Subcutaneous abdominal adipose tissue (tissue), 5 donors: ENCODE measurements around the gene MCM7.

Source experiments
- H3K27ac ChIP-seq: one replicate; pipeline ENCODE4 v1.7.0; 2013; ENCODE audit warnings: low read depth, mild to moderate bottlenecking, inconsistent platforms, low read length, moderate library complexity
- H3K27me3 ChIP-seq, 5 donors: one replicate each; pipeline ENCODE4 v1.7.0; 2013; ENCODE audit warnings: low read length in 5 of 5, inconsistent platforms in 1 of 5; ENCODE audit not compliant: control insufficient read depth in 5 of 5, insufficient read depth in 4 of 5
- H3K36me3 ChIP-seq, 5 donors: one replicate each; pipeline ENCODE4 v1.7.0; 2013; ENCODE audit warnings: low read length in 5 of 5; ENCODE audit not compliant: control insufficient read depth in 5 of 5, insufficient read depth in 5 of 5
- H3K4me1 ChIP-seq, 5 donors: one replicate each; pipeline ENCODE4 v1.7.0; 2013; ENCODE audit warnings: low read length in 5 of 5, mild to moderate bottlenecking in 3 of 5, moderate library complexity in 1 of 5; ENCODE audit not compliant: control insufficient read depth in 5 of 5, insufficient read depth in 5 of 5
- H3K4me3 ChIP-seq, 5 donors: one replicate each; pipeline ENCODE4 v1.7.0; 2013; ENCODE audit warnings: low read length in 5 of 5, low read depth in 1 of 5
- H3K9ac ChIP-seq, 5 donors: one replicate each; pipeline ENCODE4 v1.7.0; 2013; ENCODE audit warnings: low read length in 5 of 5, mild to moderate bottlenecking in 4 of 5, moderate library complexity in 3 of 5
- H3K9me3 ChIP-seq, 5 donors: one replicate each; pipeline ENCODE4 v1.7.0; 2013; ENCODE audit warnings: low read length in 5 of 5; ENCODE audit not compliant: control insufficient read depth in 5 of 5
- donor health status: healthy.
- donor health status: healthy.
- donor health status: healthy.
- donor health status: healthy.
- donor health status: healthy.

MCM7 gene

DNA sequence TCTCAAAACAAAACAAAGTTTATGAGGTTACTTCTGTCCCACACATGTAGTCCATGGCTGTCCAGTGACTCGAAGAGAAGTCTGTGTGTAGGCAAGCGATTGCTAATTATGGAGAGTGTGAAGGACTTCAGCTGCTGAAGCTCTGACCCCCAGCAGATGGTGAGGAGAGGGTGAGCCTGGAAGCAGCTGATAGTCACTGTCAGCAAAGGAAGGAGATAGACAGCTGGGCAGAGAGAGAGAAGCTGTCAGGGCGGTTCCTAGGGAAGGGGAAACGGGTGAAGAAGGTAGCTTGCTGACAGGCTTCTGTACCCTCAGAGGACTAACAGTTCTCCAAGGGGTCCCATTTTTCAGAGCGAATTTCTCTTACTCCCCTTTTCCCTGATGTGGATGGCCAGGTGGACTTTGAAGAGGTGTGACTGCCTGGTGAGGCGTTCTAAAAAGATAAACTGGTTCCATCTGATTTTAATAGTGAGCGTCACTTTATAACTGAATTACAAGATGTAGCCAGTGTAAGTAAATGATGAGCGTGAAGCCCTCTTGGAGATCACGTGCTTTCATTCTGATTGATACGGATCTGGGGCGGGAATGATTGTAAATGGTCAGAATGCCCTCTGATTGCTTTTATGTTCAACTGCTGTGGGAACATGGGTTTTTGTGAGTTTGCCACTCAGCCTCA is 39.5 kb downstream of the MCM7 start:
- Histone ChIP-seq H3K9me3 (no peaks in the 10 kb centered on the region), H3K4me3 (no peak overlapping the region), H3K36me3 (peaks cover 8 to 75% (median 55%) of the 10 kb centered on the region in 5 donors), H3K27me3 (no peaks in the 10 kb centered on the region), H3K9ac (no peak overlapping the region), H3K27ac (no peak overlapping the region), H3K4me1 (peaks cover 0 to 11% (median 9%) of the 10 kb centered on the region in 5 donors)

- no peaks in the 10 kb centered on the region for H3K9me3 ChIP-seq
- peaks cover 8 to 66% (median 48%) of the 10 kb centered on the region in 5 donors for H3K36me3 ChIP-seq
These were observed 41.9 kb downstream of the MCM7 start for GRCh38 chr7:100059251-100059739.

GRCh38 chr7:100057006-100057405 is 44.2 kb downstream of the MCM7 start:
- Histone ChIP-seq H3K36me3 (peaks cover 3 to 52% (median 38%) of the 10 kb centered on the region in 5 donors), H3K27me3 (no peaks in the 10 kb centered on the region), H3K9ac (no peak overlapping the region), H3K4me1 (no peaks in the 10 kb centered on the region), H3K9me3 (no peaks in the 10 kb centered on the region), H3K4me3 (no peak overlapping the region), H3K27ac (no peak overlapping the region)

More at GRCh38 chr7:100059251-100059739, 41.9 kb downstream of the MCM7 start:
- Histone ChIP-seq H3K4me1 (no peaks in the 10 kb centered on the region), H3K27me3 (no peaks in the 10 kb centered on the region), H3K9ac (no peak overlapping the region), H3K4me3 (no peak overlapping the region), H3K27ac (no peak overlapping the region)

GRCh38 chr7:100053215-100053614 is 48.0 kb downstream of the MCM7 start:
- no peak overlapping the region for H3K27ac ChIP-seq
- peaks cover 3 to 18% (median 16%) of the 10 kb centered on the region in 5 donors for H3K36me3 ChIP-seq
- H3K27me3 ChIP-seq = no peaks in the 10 kb centered on the region
- H3K4me1 ChIP-seq = peaks cover 0 to 15% (median 11%) of the 10 kb centered on the region in 5 donors
- no peaks in the 10 kb centered on the region for H3K9me3 ChIP-seq
- no peak overlapping the region for H3K4me3 ChIP-seq
- H3K9ac ChIP-seq = no peak overlapping the region

DNA sequence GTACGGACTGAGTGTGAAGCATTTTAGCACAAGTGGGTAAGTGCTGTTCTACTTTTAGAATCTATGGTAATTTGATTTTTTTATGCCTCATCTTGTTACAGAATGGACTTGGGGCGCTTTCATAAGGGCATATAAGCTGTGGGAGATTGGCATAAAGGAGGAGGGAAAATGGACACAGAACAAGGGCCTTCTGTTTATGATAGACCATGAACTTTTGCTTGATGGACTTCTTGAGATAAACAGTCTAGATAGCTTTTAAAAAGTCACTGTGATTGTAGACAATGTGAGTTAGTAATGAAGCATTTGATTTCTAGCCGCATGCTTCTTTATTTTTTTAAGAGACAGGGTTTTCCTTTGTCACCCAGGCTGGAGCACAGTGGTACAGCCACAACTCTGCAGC is 49.6 kb downstream of the MCM7 start:
- H3K36me3 ChIP-seq = peaks cover 0 to 3% (median under 1%) of the 10 kb centered on the region in 5 donors
- no peak overlapping the region for H3K4me3 ChIP-seq
- H3K9me3 ChIP-seq = no peaks in the 10 kb centered on the region
- no peaks in the 10 kb centered on the region for H3K27me3 ChIP-seq
- H3K4me1 ChIP-seq = peaks cover 0 to 15% (median 11%) of the 10 kb centered on the region in 5 donors
- no peak overlapping the region for H3K9ac ChIP-seq
- no peak overlapping the region for H3K27ac ChIP-seq

DNA sequence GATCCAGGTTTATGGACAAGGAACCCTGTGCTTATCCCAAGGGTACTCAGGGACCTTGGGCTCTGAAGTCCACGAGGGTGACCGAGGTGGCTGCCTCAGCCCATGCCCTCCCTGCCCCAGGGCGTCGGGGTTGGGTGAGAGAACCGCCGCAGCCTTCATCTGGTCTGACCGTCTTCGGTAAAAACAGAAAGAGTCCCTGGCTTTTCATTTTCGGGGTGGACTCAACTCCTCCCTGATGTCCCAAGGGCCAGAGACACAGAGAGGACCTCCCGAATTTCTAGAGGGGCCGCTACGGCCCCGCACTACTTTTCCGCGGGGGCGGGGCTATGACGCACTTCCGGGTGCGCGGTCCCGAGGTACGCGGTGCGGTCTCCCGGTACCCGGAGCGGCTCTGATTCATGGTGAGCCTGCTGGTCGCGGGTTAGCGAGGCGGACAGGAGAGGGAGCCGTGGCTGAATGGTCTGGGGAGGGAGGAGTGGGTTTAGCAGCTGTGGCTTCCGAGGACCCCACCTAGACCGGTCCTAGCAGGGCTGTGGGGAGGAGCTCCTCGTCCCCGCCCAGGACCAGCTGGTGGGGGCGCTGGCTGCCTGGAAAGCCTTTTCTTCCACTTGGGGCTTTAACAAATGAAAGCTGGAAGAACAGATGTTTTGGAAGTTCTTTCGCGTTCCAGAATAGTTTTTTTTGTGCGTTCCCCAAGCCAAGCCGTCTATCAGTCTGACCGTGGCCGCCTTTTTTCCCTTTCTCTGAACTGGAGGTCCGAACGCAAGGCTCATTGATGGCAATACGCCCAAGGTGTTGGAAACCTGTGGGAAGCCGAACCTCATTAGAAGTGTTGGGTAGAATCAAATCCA is 51.5 kb downstream of the MCM7 start, which contains the start of gene ZSCAN21:
ZSCAN21 (plus strand) TSS at position 334 of the 851 bp plus-strand sequence. CDS start 7,233 bp downstream, outside the sequence.
- peak within 1 kb of the TSS; percentile 90 to 96 (median 93) for H3K4me3 ChIP-seq

DNA sequence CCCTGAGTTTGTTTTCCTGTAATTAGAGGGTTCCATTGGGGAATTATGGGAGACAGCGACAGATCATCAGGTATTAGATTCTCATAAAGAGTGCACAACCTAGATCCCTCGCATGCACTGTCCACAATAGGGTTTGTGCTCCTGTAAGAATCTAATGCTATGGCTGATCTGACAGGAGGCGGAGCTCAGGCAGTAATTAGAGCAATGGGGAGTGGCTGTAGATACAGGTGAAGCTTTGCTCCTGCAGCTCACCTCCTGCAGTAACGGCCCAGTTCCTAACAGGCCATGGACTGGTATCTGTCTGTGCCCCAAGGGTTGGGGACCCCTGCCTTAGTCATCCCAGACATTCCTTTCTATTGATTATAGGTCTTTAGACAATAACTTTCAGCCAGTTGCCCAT is 52.5 kb downstream of the MCM7 start:
- Histone ChIP-seq H3K4me3 (peak overlapping the region in 1 of 5 donors; percentile 90), H3K36me3 (peaks cover 0 to 3% (median 0%) of the 10 kb centered on the region in 5 donors), H3K4me1 (peaks cover 0 to 15% (median 11%) of the 10 kb centered on the region in 5 donors), H3K27me3 (no peaks in the 10 kb centered on the region), H3K27ac (no peak overlapping the region), H3K9me3 (no peaks in the 10 kb centered on the region), H3K9ac (no peak overlapping the region)

More for the DNA sequence above, 51.5 kb downstream of the MCM7 start, which contains the start of gene ZSCAN21:
- H3K4me1 ChIP-seq = peaks cover 0 to 15% (median 11%) of the 10 kb centered on the region in 5 donors
- H3K9me3 ChIP-seq = no peaks in the 10 kb centered on the region
- H3K27me3 ChIP-seq = no peaks in the 10 kb centered on the region
- peak within 1 kb of the TSS; percentile 97 for H3K27ac ChIP-seq
- H3K36me3 ChIP-seq = peaks cover 0 to 3% (median 0%) of the 10 kb centered on the region in 5 donors
- H3K9ac ChIP-seq = peak within 1 kb of the TSS; percentile 89 to 99 (median 94)

DNA sequence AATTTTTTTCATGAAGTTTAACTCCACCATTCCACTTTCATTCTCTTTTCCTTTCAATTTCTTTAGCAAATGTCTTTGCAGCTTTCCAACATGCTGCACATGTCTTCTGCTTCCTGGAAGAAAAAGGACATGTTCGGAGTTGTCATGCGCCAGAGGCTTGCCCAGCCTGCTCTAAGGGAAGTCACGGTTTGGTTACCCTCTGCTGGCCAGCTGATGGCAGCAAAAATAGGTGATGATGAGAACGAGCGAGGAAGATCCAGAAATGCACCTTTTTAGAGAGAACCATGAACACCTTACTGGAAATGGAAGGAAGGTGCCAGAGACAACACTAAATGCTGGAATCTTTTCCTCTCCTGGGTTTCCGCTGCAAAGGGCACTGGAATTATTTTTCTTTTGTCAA is 56.5 kb downstream of the MCM7 start:
- no peaks in the 10 kb centered on the region for H3K9me3 ChIP-seq
- no peaks in the 10 kb centered on the region for H3K36me3 ChIP-seq
- peaks cover 0 to 6% (median 3%) of the 10 kb centered on the region in 5 donors for H3K4me1 ChIP-seq
- no peaks in the 10 kb centered on the region for H3K27me3 ChIP-seq
- H3K27ac ChIP-seq = no peak overlapping the region
- no peak overlapping the region for H3K9ac ChIP-seq
- H3K4me3 ChIP-seq = no peak overlapping the region
